Activated B cell treated with CpG ODN at 0.5 μM for 24 hours (primary cell): ENCODE results near the gene IFFO2. TPM values are rescaled to one million over a fixed set of nuclear protein-coding genes. Genes with fewer than 3 reads are reported as not detected.
A peak's percentile ranks its signal among the peaks of the same experiment; 100 is the strongest.

Source experiments
- ATAC-seq: fragments of 200-7000 bp; cut with Tn5 transposase; one replicate; pipeline ENCODE4 v1.10.0; 2021; ENCODE audit warnings: low read depth, mild to moderate bottlenecking, moderate library complexity
- CTCF ChIA-PET: fragments of 350-600 bp; sonication (Branson Sonifier 250); formaldehyde crosslinking; loops from one replicate; lab custom pipeline; 2021; ENCODE audit warnings: antibody characterized with exemption; lab: Charles Lee
- POLR2A ChIA-PET: fragments of 350-600 bp; sonication (Branson Sonifier 250); formaldehyde crosslinking; loops from one replicate; lab custom pipeline; 2021; ENCODE audit warnings: antibody characterized with exemption; lab: Charles Lee
- DNase-seq: peaks from one replicate; pipeline ENCODE4 v3.0.0; 2022
- H3K27ac Mint-ChIP-seq: one replicate; pipeline ENCODE4 v1.8.0; 2020; ENCODE audit warnings: mixed read lengths
- H3K27me3 Mint-ChIP-seq: one replicate; pipeline ENCODE4 v1.8.0; 2021; ENCODE audit warnings: mixed read lengths
- H3K36me3 Mint-ChIP-seq: one replicate; pipeline ENCODE4 v1.8.0; 2021; ENCODE audit warnings: low read depth, mixed read lengths
- H3K4me1 Mint-ChIP-seq: one replicate; pipeline ENCODE4 v1.8.0; 2021; ENCODE audit warnings: mixed read lengths
- H3K4me3 Mint-ChIP-seq: one replicate; pipeline ENCODE4 v1.8.0; 2020; ENCODE audit warnings: mild to moderate bottlenecking, mixed read lengths
- H3K9me3 Mint-ChIP-seq: one replicate; pipeline ENCODE4 v1.8.0; 2020; ENCODE audit warnings: mixed read lengths
- CTCF ChIP-seq: fragments of 200-600 bp; IDR thresholded peaks from one replicate; pipeline ENCODE4 v1.8.0; 2022; ENCODE audit warnings: antibody characterized with exemption, mild to moderate bottlenecking
- intact Hi-C: fragments of 100-400 bp; cut with micrococcal nuclease; formaldehyde crosslinking; loops from one replicate; pipeline ENCODE4 v1.15.1; 2024
- total RNA-seq: library from RNA; stranded (reverse); gene quantifications from 2 replicates; pipeline ENCODE4 v1.2.3, GENCODE V29; 2022

IFFO2 gene
- total RNA-seq, 1 donor from 2014 or later: 13.0 TPM

- ATAC-seq: no peak
- Mint-ChIP-seq H3K4me1 (peaks cover 4% of the 10 kb centered on the region), H3K27me3 (peaks cover 8% of the 10 kb centered on the region), H3K27ac (no peak overlapping the region), H3K4me3 (no peak overlapping the region), H3K36me3 (no peaks in the 10 kb centered on the region), H3K9me3 (no peaks in the 10 kb centered on the region)
- POLR2A ChIA-PET: interaction anchor here (0.5 to 2.4 kb wide), 3 partner anchors 10 to 247 kb away, joined by 3 to 15 read pairs (median 9); partner anchors contain the start of gene IFFO2
- intact Hi-C loops: no loop called here
- DNase-seq: no peak
- no peak for TF ChIP-seq CTCF
- CTCF ChIA-PET: interaction anchor here (0.9 to 13.5 kb wide), 3 partner anchors 54 to 83 kb away, joined by 3 to 216 read pairs (median 9); partner anchors contain the start of gene ALDH4A1
Observed at GRCh38 chr1:18967066-18967690, 10.7 kb upstream of the IFFO2 start.

GRCh38 chr1:18965206-18966173, 9.0 kb upstream of the IFFO2 start:
- H3K4me1 Mint-ChIP-seq: peaks cover 4% of the 10 kb centered on the region
- H3K27me3 Mint-ChIP-seq: peaks cover 9% of the 10 kb centered on the region
- H3K36me3 Mint-ChIP-seq: no peaks in the 10 kb centered on the region
- ChIA-PET POLR2A (interaction anchor here (2.2 kb wide), 1 partner anchor 10 kb away, joined by 7 read pairs; the partner anchor contains the start of gene IFFO2), CTCF (interaction anchor here (1.7 to 13.5 kb wide), 3 partner anchors 15 to 81 kb away, joined by 4 to 216 read pairs (median 7); partner anchors contain the start of gene ALDH4A1)
- H3K9me3 Mint-ChIP-seq: no peaks in the 10 kb centered on the region
- H3K27ac Mint-ChIP-seq: peak overlapping the region; percentile 24
- DNase-seq (no peak), ATAC-seq (no peak)
- H3K4me3 Mint-ChIP-seq: no peak overlapping the region
- TF ChIP-seq CTCF: no peak
- intact Hi-C loops: no loop called here

- Mint-ChIP-seq H3K9me3 (no peaks in the 10 kb centered on the region), H3K4me1 (peaks cover 4% of the 10 kb centered on the region), H3K27me3 (peaks cover 11% of the 10 kb centered on the region), H3K27ac (no peak overlapping the region), H3K4me3 (no peak overlapping the region), H3K36me3 (no peaks in the 10 kb centered on the region)
- ATAC-seq (no peak), DNase-seq (no peak)
- ChIA-PET CTCF (interaction anchor here (1.3 to 13.5 kb wide), 4 partner anchors 9 to 79 kb away, joined by 3 to 216 read pairs (median 6); partner anchors contain the start of gene ALDH4A1), POLR2A (interaction anchor here (0.6 to 2.2 kb wide), 3 partner anchors 8 to 37 kb away, joined by 3 to 7 read pairs (median 3); partner anchors contain the start of gene IFFO2)
- TF ChIP-seq CTCF: no peak
- intact Hi-C loops: no loop called here
Observed at GRCh38 chr1:18963968-18964367, 7.5 kb upstream of the IFFO2 start.

- peaks cover 9% of the 10 kb centered on the region for H3K27me3 Mint-ChIP-seq
Observed at GRCh38 chr1:18962855-18963737, 6.6 kb upstream of the IFFO2 start.

More at GRCh38 chr1:18962855-18963737, 6.6 kb upstream of the IFFO2 start:
- DNase-seq: no peak
- CTCF ChIA-PET: interaction anchor here (1.3 to 13.5 kb wide), 3 partner anchors 9 to 57 kb away, joined by 3 to 216 read pairs (median 7); partner anchors contain the start of gene ALDH4A1
- no peaks in the 10 kb centered on the region for H3K36me3 Mint-ChIP-seq
- no peak for TF ChIP-seq CTCF
- H3K9me3 Mint-ChIP-seq: no peaks in the 10 kb centered on the region
- H3K4me1 Mint-ChIP-seq: peaks cover 6% of the 10 kb centered on the region
- no peak for ATAC-seq
- H3K4me3 Mint-ChIP-seq: no peak overlapping the region
- H3K27ac Mint-ChIP-seq: no peak overlapping the region
- POLR2A ChIA-PET: interaction anchor here (0.7 to 2.2 kb wide), 3 partner anchors 7 to 40 kb away, joined by 3 to 8 read pairs (median 7); partner anchors contain the start of gene IFFO2
- intact Hi-C loops: no loop called here
